Measurements from ENCODE around the gene ATP6V0A1.

Gene ATP6V0A1

DNA sequence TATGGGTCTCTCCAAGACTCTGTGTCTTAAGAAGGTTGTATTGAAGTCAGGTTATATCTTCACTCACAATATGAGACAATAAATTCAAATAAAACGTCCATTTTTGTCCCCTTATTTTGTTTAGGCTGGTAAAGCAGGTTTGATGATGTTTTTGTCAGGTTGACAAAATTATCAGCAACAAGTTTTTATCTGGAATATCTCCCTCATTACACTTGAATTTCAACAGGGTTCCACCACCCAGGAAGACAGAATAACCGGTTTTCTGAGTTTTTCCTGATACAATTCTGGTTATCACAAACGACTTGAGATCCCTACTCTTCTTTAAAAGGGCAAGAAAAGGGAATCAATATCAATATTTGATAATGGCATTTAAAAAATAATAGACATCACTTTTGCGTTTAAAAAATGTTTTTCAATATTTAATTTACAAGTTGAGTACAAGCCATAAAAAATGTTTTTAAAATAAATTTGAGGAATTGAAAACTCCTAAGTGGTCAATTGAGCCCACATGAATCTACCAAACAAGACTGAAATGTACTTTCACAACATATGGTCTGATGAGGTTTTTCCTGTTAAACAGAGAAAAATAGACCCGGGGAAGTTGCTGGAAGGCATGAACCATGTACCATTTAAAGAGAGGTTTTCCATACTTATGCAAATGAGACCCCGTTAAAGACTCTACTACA lies 1.4 kb upstream of the ATP6V0A1 start:
- TF ChIP-seq, protein P1, sequence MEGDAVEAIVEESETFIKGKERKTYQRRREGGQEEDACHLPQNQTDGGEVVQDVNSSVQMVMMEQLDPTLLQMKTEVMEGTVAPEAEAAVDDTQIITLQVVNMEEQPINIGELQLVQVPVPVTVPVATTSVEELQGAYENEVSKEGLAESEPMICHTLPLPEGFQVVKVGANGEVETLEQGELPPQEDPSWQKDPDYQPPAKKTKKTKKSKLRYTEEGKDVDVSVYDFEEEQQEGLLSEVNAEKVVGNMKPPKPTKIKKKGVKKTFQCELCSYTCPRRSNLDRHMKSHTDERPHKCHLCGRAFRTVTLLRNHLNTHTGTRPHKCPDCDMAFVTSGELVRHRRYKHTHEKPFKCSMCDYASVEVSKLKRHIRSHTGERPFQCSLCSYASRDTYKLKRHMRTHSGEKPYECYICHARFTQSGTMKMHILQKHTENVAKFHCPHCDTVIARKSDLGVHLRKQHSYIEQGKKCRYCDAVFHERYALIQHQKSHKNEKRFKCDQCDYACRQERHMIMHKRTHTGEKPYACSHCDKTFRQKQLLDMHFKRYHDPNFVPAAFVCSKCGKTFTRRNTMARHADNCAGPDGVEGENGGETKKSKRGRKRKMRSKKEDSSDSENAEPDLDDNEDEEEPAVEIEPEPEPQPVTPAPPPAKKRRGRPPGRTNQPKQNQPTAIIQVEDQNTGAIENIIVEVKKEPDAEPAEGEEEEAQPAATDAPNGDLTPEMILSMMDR (conservative IDR thresholded peaks at IDR 0.05; ENCODE audit: low read length), result no peak
- TF ChIP-seq EZH2phosphoT487 (IDR thresholded peaks at IDR 0.05; ENCODE audit: borderline replicate concordance), result no peak
- peaks cover 38% of the 10 kb centered on the region for H3K4me1 ChIP-seq (ENCODE audit: insufficient read depth, low read length, poor library complexity, severe bottlenecking)
- peak overlapping the region; percentile 80 for H3K4me2 ChIP-seq (ENCODE audit: low read depth, low read length, poor library complexity, severe bottlenecking)
- peak overlapping the region; percentile 39 for H3K9ac ChIP-seq (ENCODE audit: low read depth, low read length, poor library complexity, severe bottlenecking)
- no peaks in the 10 kb centered on the region for H3K9me2 ChIP-seq (replicated peaks; ENCODE audit: low read depth, low read length)
- H3K4me3 ChIP-seq (ENCODE audit: low read length, poor library complexity, severe bottlenecking), result peak overlapping the region; percentile 58
- H3K79me2 ChIP-seq (ENCODE audit: insufficient read depth, low read length), result no peaks in the 10 kb centered on the region
- H3F3A ChIP-seq (ENCODE audit: low read depth), result peaks cover 18% of the 10 kb centered on the region
- no peaks in the 10 kb centered on the region for H3K27me3 ChIP-seq (ENCODE audit: insufficient read depth, low read length, poor library complexity, severe bottlenecking)
- peaks cover 3% of the 10 kb centered on the region for H4K20me1 ChIP-seq (ENCODE audit: insufficient read depth, low read length, poor library complexity, severe bottlenecking)
- H3K36me3 ChIP-seq (ENCODE audit: insufficient read depth, low read length), result no peaks in the 10 kb centered on the region
- H3K9me3 ChIP-seq (ENCODE audit: insufficient read depth, low read depth, low read length), result no peaks in the 10 kb centered on the region
- H2AFZ ChIP-seq (ENCODE audit: low read length), result no peak overlapping the region

GRCh38 chr17:42459256-42459800 lies 650 bp downstream of the ATP6V0A1 start:
- Histone ChIP-seq H3K9me3 (ENCODE audit: insufficient read depth, low read depth, low read length) (no peaks in the 10 kb centered on the region), H3K4me3 (ENCODE audit: low read length, poor library complexity, severe bottlenecking) (peak overlapping the region; percentile 78), H3K9me2 (replicated peaks; ENCODE audit: low read depth, low read length) (no peaks in the 10 kb centered on the region), H4K20me1 (ENCODE audit: insufficient read depth, low read length, poor library complexity, severe bottlenecking) (peaks cover 3% of the 10 kb centered on the region), H3K9ac (ENCODE audit: low read depth, low read length, poor library complexity, severe bottlenecking) (peak overlapping the region; percentile 62), H3K36me3 (ENCODE audit: insufficient read depth, low read length) (no peaks in the 10 kb centered on the region), H3F3A (ENCODE audit: low read depth) (peaks cover 18% of the 10 kb centered on the region), H3K79me2 (ENCODE audit: insufficient read depth, low read length) (no peaks in the 10 kb centered on the region), H3K27me3 (ENCODE audit: insufficient read depth, low read length, poor library complexity, severe bottlenecking) (no peaks in the 10 kb centered on the region), H3K4me2 (ENCODE audit: low read depth, low read length, poor library complexity, severe bottlenecking) (peak overlapping the region; percentile 80), H2AFZ (ENCODE audit: low read length) (no peak overlapping the region), H3K4me1 (ENCODE audit: insufficient read depth, low read length, poor library complexity, severe bottlenecking) (peaks cover 38% of the 10 kb centered on the region)
- TF ChIP-seq EZH2phosphoT487 (IDR thresholded peaks at IDR 0.05; ENCODE audit: borderline replicate concordance), result no peak
- TF ChIP-seq, protein P1 (conservative IDR thresholded peaks at IDR 0.05; ENCODE audit: low read length), result peak; percentile 53

- H3K4me1 ChIP-seq (ENCODE audit: insufficient read depth, low read length, poor library complexity, severe bottlenecking), result peaks cover 38% of the 10 kb centered on the region
- no peak overlapping the region for H3K9ac ChIP-seq (ENCODE audit: low read depth, low read length, poor library complexity, severe bottlenecking)
- H3K27me3 ChIP-seq (ENCODE audit: insufficient read depth, low read length, poor library complexity, severe bottlenecking), result no peaks in the 10 kb centered on the region
- H3K36me3 ChIP-seq (ENCODE audit: insufficient read depth, low read length), result no peaks in the 10 kb centered on the region
- H2AFZ ChIP-seq (ENCODE audit: low read length), result no peak overlapping the region
- H3K4me3 ChIP-seq (ENCODE audit: low read length, poor library complexity, severe bottlenecking), result peak overlapping the region; percentile 78
- no peak for TF ChIP-seq EZH2phosphoT487 (IDR thresholded peaks at IDR 0.05; ENCODE audit: borderline replicate concordance)
- TF ChIP-seq, protein P1 (conservative IDR thresholded peaks at IDR 0.05; ENCODE audit: low read length), result no peak
- H3F3A ChIP-seq (ENCODE audit: low read depth), result peaks cover 18% of the 10 kb centered on the region
- peaks cover 3% of the 10 kb centered on the region for H4K20me1 ChIP-seq (ENCODE audit: insufficient read depth, low read length, poor library complexity, severe bottlenecking)
- H3K79me2 ChIP-seq (ENCODE audit: insufficient read depth, low read length), result no peaks in the 10 kb centered on the region
- no peaks in the 10 kb centered on the region for H3K9me2 ChIP-seq (replicated peaks; ENCODE audit: low read depth, low read length)
- peak overlapping the region; percentile 80 for H3K4me2 ChIP-seq (ENCODE audit: low read depth, low read length, poor library complexity, severe bottlenecking)
- H3K9me3 ChIP-seq (ENCODE audit: insufficient read depth, low read depth, low read length), result no peaks in the 10 kb centered on the region
Measured at GRCh38 chr17:42459801-42460281, 1.2 kb downstream of the ATP6V0A1 start.
